Measurements from ENCODE around the gene PRSS8. TPM values are rescaled to one million over a fixed set of nuclear protein-coding genes. Genes with fewer than 3 reads are reported as not detected.
A peak's percentile ranks its signal among the peaks of the same experiment; 100 is the strongest.
"Not testable (repeated sequence)": the region's sequence is repeated elsewhere in the genome, so short reads cannot be mapped to it uniquely, and the experiment has no call there.

The PRSS8 gene
- total RNA-seq (2014; rRNA removed; shearing (Covaris generic)): 116 and 128 TPM in 2 replicates

GRCh38 chr16:31135535-31136286 is at the start of gene PRSS8:
PRSS8 (minus strand) TSS chr16:31135727; CDS start chr16:31135498, 229 bp downstream.
- DNase-seq (ENCODE audit: low spot score): peak; percentile 79

GRCh38 chr16:31184888-31185287 is 49.4 kb upstream of the PRSS8 start:
- no peak for DNase-seq (ENCODE audit: low spot score)

GRCh38 chr16:31183432-31184428 is 48.2 kb upstream of the PRSS8 start:
- no peak for DNase-seq (ENCODE audit: low spot score)

- DNase-seq (ENCODE audit: low spot score): no peak
These were observed 46.9 kb upstream of the PRSS8 start for GRCh38 chr16:31182391-31182790.

GRCh38 chr16:31181102-31181830 is 45.7 kb upstream of the PRSS8 start:
- peak; percentile 22 for DNase-seq (ENCODE audit: low spot score)

GRCh38 chr16:31179747-31180459 is 44.4 kb upstream of the PRSS8 start, which contains the start of gene FUS:
FUS (plus strand) TSS chr16:31180139; CDS start chr16:31180215, 76 bp downstream.
- peak; percentile 90 for DNase-seq (ENCODE audit: low spot score)

- peak; percentile 29 for DNase-seq (ENCODE audit: low spot score)
These were observed 43.8 kb upstream of the PRSS8 start for GRCh38 chr16:31179219-31179746.

- DNase-seq (ENCODE audit: low spot score): no peak
These were observed 41.6 kb upstream of the PRSS8 start for GRCh38 chr16:31177136-31177535.

- DNase-seq (ENCODE audit: low spot score): not testable (repeated sequence)
These were observed 34.5 kb upstream of the PRSS8 start for GRCh38 chr16:31170048-31170447.

- DNase-seq (ENCODE audit: low spot score): no peak
These were observed 33.3 kb upstream of the PRSS8 start for GRCh38 chr16:31168848-31169247.

- no peak for DNase-seq (ENCODE audit: low spot score)
These were observed 31.8 kb upstream of the PRSS8 start for GRCh38 chr16:31167315-31167714.

GRCh38 chr16:31157136-31157535 is 21.6 kb upstream of the PRSS8 start:
- no peak for DNase-seq (ENCODE audit: low spot score)

- DNase-seq (ENCODE audit: low spot score): not testable (repeated sequence)
These were observed 15.4 kb upstream of the PRSS8 start for GRCh38 chr16:31150976-31151375.

GRCh38 chr16:31149894-31150890 is 14.7 kb upstream of the PRSS8 start, which contains the start of gene PRSS36:
PRSS36 (minus strand) TSS chr16:31150066; CDS start chr16:31150035, 31 bp downstream.
- DNase-seq (ENCODE audit: low spot score): no peak

GRCh38 chr16:31149332-31149731 is 13.8 kb upstream of the PRSS8 start:
- DNase-seq (ENCODE audit: low spot score): no peak

- DNase-seq (ENCODE audit: low spot score): no peak
These were observed 13.4 kb upstream of the PRSS8 start for GRCh38 chr16:31148896-31149295.

GRCh38 chr16:31148281-31148728 is 12.8 kb upstream of the PRSS8 start:
- no peak for DNase-seq (ENCODE audit: low spot score)

GRCh38 chr16:31147574-31147973 is 12.0 kb upstream of the PRSS8 start:
- no peak for DNase-seq (ENCODE audit: low spot score)

GRCh38 chr16:31145398-31145990 is 10.0 kb upstream of the PRSS8 start:
- no peak for DNase-seq (ENCODE audit: low spot score)

Measured in HT-29 (cell line).